ENCODE measurements around the gene WRAP73. TPM values are rescaled to one million over a fixed set of nuclear protein-coding genes. Genes with fewer than 3 reads are reported as not detected.

WRAP73 gene
- total and polyA plus RNA-seq, 5 donors, result 8.7 to 13.9 (median 12.5) TPM

GRCh38 chr1:3663999-3664699, 14.2 kb upstream of the WRAP73 start:
- Histone ChIP-seq H3K4me1 (ENCODE audit: control insufficient read depth, insufficient read depth, low read length) (no peaks in the 10 kb centered on the region), H3K27me3 (ENCODE audit: control insufficient read depth, insufficient read depth) (no peaks in the 10 kb centered on the region), H3K4me3 (ENCODE audit: low read length) (no peak overlapping the region), H3K9me3 (ENCODE audit: control insufficient read depth, low read length) (no peaks in the 10 kb centered on the region), H3K27ac (ENCODE audit: low read length) (no peak overlapping the region)
- WGBS, result 77% methylated on average over 14 of the region's 14 CpGs
- intact Hi-C loops (cut with DNase I), result no loop called here
- peak in 2 of 3 donors; percentile 13 to 17 for DNase-seq
- ATAC-seq, result no peak

GRCh38 chr1:3662080-3662671, 12.3 kb upstream of the WRAP73 start:
- Histone ChIP-seq H3K9me3 (ENCODE audit: control insufficient read depth, low read length) (no peaks in the 10 kb centered on the region), H3K4me3 (ENCODE audit: low read length) (no peak overlapping the region), H3K27me3 (ENCODE audit: control insufficient read depth, insufficient read depth) (no peaks in the 10 kb centered on the region), H3K27ac (ENCODE audit: low read length) (no peak overlapping the region), H3K4me1 (ENCODE audit: control insufficient read depth, insufficient read depth, low read length) (no peaks in the 10 kb centered on the region)
- ATAC-seq (no peak), DNase-seq (no peak)
- intact Hi-C loops (cut with DNase I), result no loop called here
- 82% methylated on average over 16 of the region's 16 CpGs for WGBS

GRCh38 chr1:3661631-3662030, 11.7 kb upstream of the WRAP73 start:
- 97% methylated on average over 4 of the region's 4 CpGs for WGBS
- Histone ChIP-seq H3K27ac (ENCODE audit: low read length) (no peak overlapping the region), H3K4me1 (ENCODE audit: control insufficient read depth, insufficient read depth, low read length) (no peaks in the 10 kb centered on the region), H3K9me3 (ENCODE audit: control insufficient read depth, low read length) (no peaks in the 10 kb centered on the region), H3K27me3 (ENCODE audit: control insufficient read depth, insufficient read depth) (no peaks in the 10 kb centered on the region), H3K4me3 (ENCODE audit: low read length) (no peak overlapping the region)
- ATAC-seq (no peak), DNase-seq (no peak)
- intact Hi-C loops (cut with DNase I), result no loop called here

- H3K4me1 ChIP-seq (ENCODE audit: control insufficient read depth, insufficient read depth, low read length), result no peaks in the 10 kb centered on the region
- H3K4me3 ChIP-seq (ENCODE audit: low read length), result no peak overlapping the region
- ATAC-seq (no peak), DNase-seq (no peak)
- H3K27me3 ChIP-seq (ENCODE audit: control insufficient read depth, insufficient read depth), result no peaks in the 10 kb centered on the region
- intact Hi-C loops (cut with DNase I), result no loop called here
- no peaks in the 10 kb centered on the region for H3K9me3 ChIP-seq (ENCODE audit: control insufficient read depth, low read length)
- WGBS, result 70% methylated on average over 2 of the region's 2 CpGs
- H3K27ac ChIP-seq (ENCODE audit: low read length), result no peak overlapping the region
Measured at GRCh38 chr1:3660704-3661103, 10.8 kb upstream of the WRAP73 start.

GRCh38 chr1:3659093-3659492, 9.2 kb upstream of the WRAP73 start:
- Histone ChIP-seq H3K27me3 (ENCODE audit: control insufficient read depth, insufficient read depth) (no peaks in the 10 kb centered on the region), H3K9me3 (ENCODE audit: control insufficient read depth, low read length) (no peaks in the 10 kb centered on the region), H3K4me3 (ENCODE audit: low read length) (no peak overlapping the region), H3K27ac (ENCODE audit: low read length) (no peak overlapping the region), H3K4me1 (ENCODE audit: control insufficient read depth, insufficient read depth, low read length) (no peaks in the 10 kb centered on the region)
- 81% methylated on average over 15 of the region's 15 CpGs for WGBS
- intact Hi-C loops (cut with DNase I), result no loop called here
- ATAC-seq (no peak), DNase-seq (no peak)

GRCh38 chr1:3658231-3658615, 8.3 kb upstream of the WRAP73 start:
- H3K27me3 ChIP-seq (ENCODE audit: control insufficient read depth, insufficient read depth), result no peaks in the 10 kb centered on the region
- 58% methylated on average over 14 of the region's 14 CpGs for WGBS
- H3K27ac ChIP-seq (ENCODE audit: low read length), result no peak overlapping the region
- ATAC-seq, result no peak
- H3K9me3 ChIP-seq (ENCODE audit: control insufficient read depth, low read length), result no peaks in the 10 kb centered on the region
- intact Hi-C loops (cut with DNase I), result no loop called here
- no peaks in the 10 kb centered on the region for H3K4me1 ChIP-seq (ENCODE audit: control insufficient read depth, insufficient read depth, low read length)
- peak in 1 of 3 donors; percentile 2 for DNase-seq
- H3K4me3 ChIP-seq (ENCODE audit: low read length), result no peak overlapping the region

- H3K27ac ChIP-seq (ENCODE audit: low read length), result no peak overlapping the region
- ATAC-seq, result no peak
- H3K4me1 ChIP-seq (ENCODE audit: control insufficient read depth, insufficient read depth, low read length), result no peaks in the 10 kb centered on the region
- DNase-seq, result peak in 1 of 3 donors; percentile 6
- WGBS, result 80% methylated on average over 26 of the region's 26 CpGs
- intact Hi-C loops (cut with DNase I), result no loop called here
- no peaks in the 10 kb centered on the region for H3K27me3 ChIP-seq (ENCODE audit: control insufficient read depth, insufficient read depth)
- H3K4me3 ChIP-seq (ENCODE audit: low read length), result no peak overlapping the region
- no peaks in the 10 kb centered on the region for H3K9me3 ChIP-seq (ENCODE audit: control insufficient read depth, low read length)
Measured at GRCh38 chr1:3657578-3658230, 7.8 kb upstream of the WRAP73 start.

- intact Hi-C loops (cut with DNase I), result no loop called here
- Histone ChIP-seq H3K9me3 (ENCODE audit: control insufficient read depth, low read length) (no peaks in the 10 kb centered on the region), H3K27me3 (ENCODE audit: control insufficient read depth, insufficient read depth) (no peaks in the 10 kb centered on the region), H3K4me1 (ENCODE audit: control insufficient read depth, insufficient read depth, low read length) (no peaks in the 10 kb centered on the region), H3K27ac (ENCODE audit: low read length) (no peak overlapping the region), H3K4me3 (ENCODE audit: low read length) (no peak overlapping the region)
- WGBS, result 80% methylated on average over 6 of the region's 6 CpGs
- DNase-seq (no peak), ATAC-seq (no peak)
Measured at GRCh38 chr1:3657096-3657475, 7.2 kb upstream of the WRAP73 start.

- H3K27me3 ChIP-seq (ENCODE audit: control insufficient read depth, insufficient read depth), result no peaks in the 10 kb centered on the region
- WGBS, result 90% methylated on average over 13 of the region's 13 CpGs
- H3K9me3 ChIP-seq (ENCODE audit: control insufficient read depth, low read length), result no peaks in the 10 kb centered on the region
- intact Hi-C loops (cut with DNase I), result no loop called here
- no peak for ATAC-seq
- H3K4me3 ChIP-seq (ENCODE audit: low read length), result no peak overlapping the region
- no peak overlapping the region for H3K27ac ChIP-seq (ENCODE audit: low read length)
- peak in 1 of 3 donors; percentile 4 for DNase-seq
- H3K4me1 ChIP-seq (ENCODE audit: control insufficient read depth, insufficient read depth, low read length), result no peaks in the 10 kb centered on the region
Measured at GRCh38 chr1:3656450-3657095, 6.7 kb upstream of the WRAP73 start.

GRCh38 chr1:3654549-3655281, 4.8 kb upstream of the WRAP73 start:
- Histone ChIP-seq H3K4me3 (ENCODE audit: low read length) (no peak overlapping the region), H3K9me3 (ENCODE audit: control insufficient read depth, low read length) (no peaks in the 10 kb centered on the region), H3K4me1 (ENCODE audit: control insufficient read depth, insufficient read depth, low read length) (no peaks in the 10 kb centered on the region), H3K27ac (ENCODE audit: low read length) (no peak overlapping the region), H3K27me3 (ENCODE audit: control insufficient read depth, insufficient read depth) (no peaks in the 10 kb centered on the region)
- intact Hi-C loops (cut with DNase I), result no loop called here
- ATAC-seq, result peak; percentile 34 to 58
- WGBS, result 69% methylated on average over 22 of the region's 22 CpGs
- peak in 2 of 3 donors; percentile 8 to 64 for DNase-seq

GRCh38 chr1:3653286-3653618, 3.3 kb upstream of the WRAP73 start:
- DNase-seq (no peak), ATAC-seq (no peak)
- no peak overlapping the region for H3K4me3 ChIP-seq (ENCODE audit: low read length)
- no peaks in the 10 kb centered on the region for H3K9me3 ChIP-seq (ENCODE audit: control insufficient read depth, low read length)
- H3K27me3 ChIP-seq (ENCODE audit: control insufficient read depth, insufficient read depth), result no peaks in the 10 kb centered on the region
- H3K27ac ChIP-seq (ENCODE audit: low read length), result no peak overlapping the region
- intact Hi-C loops (cut with DNase I), result no loop called here
- no peaks in the 10 kb centered on the region for H3K4me1 ChIP-seq (ENCODE audit: control insufficient read depth, insufficient read depth, low read length)
- WGBS, result 46% methylated on average over 10 of the region's 10 CpGs
